ENCODE results near the gene ITPKA.

- TF ChIP-seq, protein P1, sequence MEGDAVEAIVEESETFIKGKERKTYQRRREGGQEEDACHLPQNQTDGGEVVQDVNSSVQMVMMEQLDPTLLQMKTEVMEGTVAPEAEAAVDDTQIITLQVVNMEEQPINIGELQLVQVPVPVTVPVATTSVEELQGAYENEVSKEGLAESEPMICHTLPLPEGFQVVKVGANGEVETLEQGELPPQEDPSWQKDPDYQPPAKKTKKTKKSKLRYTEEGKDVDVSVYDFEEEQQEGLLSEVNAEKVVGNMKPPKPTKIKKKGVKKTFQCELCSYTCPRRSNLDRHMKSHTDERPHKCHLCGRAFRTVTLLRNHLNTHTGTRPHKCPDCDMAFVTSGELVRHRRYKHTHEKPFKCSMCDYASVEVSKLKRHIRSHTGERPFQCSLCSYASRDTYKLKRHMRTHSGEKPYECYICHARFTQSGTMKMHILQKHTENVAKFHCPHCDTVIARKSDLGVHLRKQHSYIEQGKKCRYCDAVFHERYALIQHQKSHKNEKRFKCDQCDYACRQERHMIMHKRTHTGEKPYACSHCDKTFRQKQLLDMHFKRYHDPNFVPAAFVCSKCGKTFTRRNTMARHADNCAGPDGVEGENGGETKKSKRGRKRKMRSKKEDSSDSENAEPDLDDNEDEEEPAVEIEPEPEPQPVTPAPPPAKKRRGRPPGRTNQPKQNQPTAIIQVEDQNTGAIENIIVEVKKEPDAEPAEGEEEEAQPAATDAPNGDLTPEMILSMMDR (IDR thresholded peaks at IDR 0.05) = no peak
- TF ChIP-seq ZFX (IDR thresholded peaks at IDR 0.05; ENCODE audit: borderline replicate concordance) = no peak
These were observed 7.7 kb downstream of the ITPKA start for GRCh38 chr15:41501191-41501917.

Data from 22Rv1 (cell line).